ENCODE data around the gene AKR7A2.
"Not testable (repeated sequence)": the region's sequence is repeated elsewhere in the genome, so short reads cannot be mapped to it uniquely, and the experiment has no call there.

The AKR7A2 gene

DNA sequence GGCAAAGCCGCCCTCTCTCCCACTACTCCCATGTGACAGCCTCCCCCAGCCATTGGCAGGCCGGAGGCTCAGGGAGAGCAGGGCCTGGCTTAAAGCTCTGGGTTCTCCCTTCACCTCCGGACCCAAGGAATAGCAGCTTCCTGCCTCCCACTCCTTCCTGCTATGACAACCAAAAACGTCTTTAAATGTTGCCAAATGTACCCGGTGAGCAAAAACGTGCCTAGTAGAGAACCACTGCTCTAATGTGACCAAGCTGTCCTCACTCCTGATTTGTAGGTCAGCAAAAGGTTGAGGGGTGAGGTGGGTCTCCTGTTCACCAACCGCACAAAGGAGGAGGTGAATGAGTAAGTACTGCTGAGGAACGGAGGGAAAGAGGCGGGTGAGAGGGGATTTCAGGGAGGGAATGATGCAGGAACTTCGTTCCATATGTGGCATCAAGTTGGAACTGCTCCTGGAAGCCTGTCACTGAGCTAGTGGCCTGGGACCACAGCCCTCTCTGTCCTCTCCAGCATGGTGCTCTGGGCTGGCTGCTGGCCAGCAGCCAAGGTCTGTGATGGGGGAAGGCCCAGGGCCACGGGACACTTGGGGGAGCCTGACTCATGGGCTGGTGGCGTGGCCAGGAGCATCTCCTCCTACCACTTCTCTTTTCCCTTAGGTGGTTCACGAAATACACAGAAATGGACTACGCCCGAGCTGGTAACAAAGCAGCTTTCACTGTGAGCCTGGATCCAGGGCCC, 54.6 kb downstream of the AKR7A2 start:
- no peak for DNase-seq

DNA sequence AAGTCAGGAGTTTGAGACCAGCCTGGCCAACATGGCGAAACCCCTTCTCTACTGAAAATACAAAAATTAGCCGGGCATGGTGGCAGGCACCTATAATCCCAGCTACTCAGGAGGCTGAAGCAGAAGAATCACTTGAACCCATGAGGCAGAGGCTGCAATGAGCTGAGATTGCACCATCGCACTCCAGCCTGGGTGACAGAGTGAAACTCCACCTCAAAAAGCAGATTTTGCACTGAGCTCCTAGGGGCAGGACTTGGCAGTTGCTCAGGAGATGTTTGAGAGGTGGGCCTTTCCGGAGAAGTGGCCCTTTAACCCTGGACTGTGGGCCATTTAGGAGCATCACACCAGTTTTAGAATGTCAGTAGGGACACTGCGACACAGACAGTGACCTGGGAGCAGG, 55.6 kb downstream of the AKR7A2 start:
- DNase-seq = not testable (repeated sequence)

DNA sequence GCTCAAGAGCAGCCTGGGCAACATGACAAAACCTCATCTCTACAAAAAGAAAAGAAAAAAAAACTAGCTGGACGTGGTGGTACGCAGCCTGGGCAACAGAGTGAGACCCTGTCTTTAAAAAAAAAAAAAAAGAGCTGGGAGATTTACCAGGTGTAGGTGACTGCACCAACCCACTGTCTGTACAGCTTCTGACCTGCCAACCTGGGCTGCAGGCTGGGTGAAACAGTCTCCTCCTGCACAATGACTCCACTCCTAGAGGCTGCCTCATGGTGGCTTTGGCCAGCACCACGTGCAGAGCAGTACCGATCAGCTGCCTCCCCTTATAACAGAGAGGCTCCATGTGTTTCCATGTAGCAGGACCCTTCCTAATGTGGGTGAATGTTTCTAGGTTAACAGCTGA, 56.7 kb downstream of the AKR7A2 start:
- DNase-seq = no peak

DNA sequence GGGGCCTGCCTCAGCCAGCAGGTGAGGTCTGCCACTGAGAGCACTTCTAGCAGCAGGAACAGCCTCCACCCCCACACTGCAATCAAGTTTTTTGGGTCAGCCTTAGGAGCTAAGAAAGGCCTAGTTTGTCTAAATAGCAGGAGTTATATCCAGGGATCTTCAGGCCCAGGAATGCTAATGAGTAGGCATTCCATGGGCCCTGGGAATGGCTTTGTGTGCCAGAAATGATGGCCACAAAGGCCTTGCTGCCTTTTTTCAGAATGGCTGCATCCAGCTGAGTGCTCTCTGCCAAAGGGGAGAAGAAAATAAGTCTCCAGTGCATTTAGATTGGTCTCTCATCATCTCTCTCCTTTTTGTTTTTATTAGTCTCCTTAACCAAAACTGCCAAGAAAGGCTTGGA, 57.5 kb downstream of the AKR7A2 start:
- DNase-seq = no peak
